ENCODE results near the gene ANK3. TPM values are rescaled to one million over a fixed set of nuclear protein-coding genes. Genes with fewer than 3 reads are reported as not detected.

The ANK3 gene
- total RNA-seq, 1 experiment from 2014 or later: 15.3 TPM

DNA sequence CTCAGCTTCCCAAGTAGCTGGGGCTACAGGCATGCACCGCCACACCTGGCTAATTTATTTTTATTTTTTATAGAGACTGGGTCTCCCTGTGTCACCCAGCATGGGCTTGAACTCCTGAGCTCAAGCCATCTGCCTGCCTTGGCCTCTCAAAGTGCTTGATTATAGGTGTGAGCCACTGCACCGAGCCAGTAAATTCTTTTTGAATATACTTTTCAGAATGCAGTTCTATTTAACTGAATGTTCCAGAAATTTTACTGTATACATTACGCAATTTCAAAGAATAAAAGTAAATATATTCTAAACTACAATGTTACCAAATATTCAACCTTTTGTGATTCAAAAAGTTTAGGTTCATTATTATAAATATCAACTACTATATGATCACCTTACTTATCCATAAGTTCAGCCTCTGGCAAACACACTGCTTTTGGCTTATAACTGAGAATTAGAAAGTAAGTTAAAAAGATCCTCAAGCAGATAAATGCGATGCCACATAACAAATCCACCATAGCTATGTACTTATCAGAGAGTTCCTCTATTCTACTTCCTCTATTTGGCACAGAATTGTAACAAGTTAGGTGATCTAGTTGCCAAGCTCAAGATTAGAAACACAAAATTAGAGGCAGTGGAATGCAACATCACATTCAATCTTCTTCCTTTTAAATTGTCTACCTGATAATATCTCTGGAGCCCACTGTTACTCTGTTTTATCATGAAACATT is 118.2 kb downstream of the ANK3 start:
- POLR2A ChIA-PET: no interaction called here
- Histone ChIP-seq H3K9ac (ENCODE audit: low read length) (no peak overlapping the region), H3K9me3 (ENCODE audit: control insufficient read depth in 1 of 2, insufficient read depth in 1 of 2, low read depth in 1 of 2, low read length in 2 of 2) (no peaks in the 10 kb centered on the region), H3K9me2 (ENCODE audit: insufficient read depth) (no peaks in the 10 kb centered on the region), H3K4me1 (ENCODE audit: control insufficient read depth in 1 of 2, insufficient read depth in 2 of 2, low read length in 2 of 2) (no peaks in the 10 kb centered on the region), H2AFZ (ENCODE audit: low read depth, low read length, poor library complexity, severe bottlenecking) (no peak overlapping the region), H3K27ac (ENCODE audit: low read depth, low read length) (no peak overlapping the region), H3K36me3 (ENCODE audit: control insufficient read depth in 1 of 2, insufficient read depth in 2 of 2, low read length in 2 of 2) (no peaks in the 10 kb centered on the region), H4K20me1 (ENCODE audit: insufficient read depth) (no peaks in the 10 kb centered on the region), H3K27me3 (ENCODE audit: insufficient read depth, low read length) (no peaks in the 10 kb centered on the region), H3K79me2 (ENCODE audit: insufficient read depth, low read length) (no peaks in the 10 kb centered on the region), H3K4me3 (replicated peaks in 1 of 2; ENCODE audit: low read depth in 1 of 2, low read length in 2 of 2) (no peak overlapping the region), H3K4me2 (ENCODE audit: low read length) (no peak overlapping the region)
- no peak for ATAC-seq
- intact Hi-C loops (cut with micrococcal nuclease): no loop called here
- RAD21 ChIA-PET (ENCODE audit: low non-redundant PET in 1 of 2, low total read pairs in 2 of 2, uncharacterized antibody in 2 of 2, unreplicated experiment in 2 of 2): no interaction called here
- CTCF ChIA-PET: no interaction called here
- BruUV-seq (replicated peaks): no TSS peak
- no peak for TF ChIP-seq ZNF274 (IDR thresholded peaks at IDR 0.05; ENCODE audit: low read depth, low read length)
- TF ChIP-seq SIN3A (IDR thresholded peaks at IDR 0.05; ENCODE audit: low read depth): no peak
- TF ChIP-seq RAD21 (IDR thresholded peaks at IDR 0.05; ENCODE audit: low read depth): no peak
- no peak for TF ChIP-seq FOSL1 (IDR thresholded peaks at IDR 0.05; ENCODE audit: low read depth)
- no peak for TF ChIP-seq EGR1 (IDR thresholded peaks at IDR 0.05; ENCODE audit: low read depth)
- no peak for TF ChIP-seq ZBTB33 (IDR thresholded peaks at IDR 0.05; ENCODE audit: extremely low read depth, insufficient replicate concordance, low read length)
- no peak for TF ChIP-seq SP1 (IDR thresholded peaks at IDR 0.05; ENCODE audit: low read depth)
- TF ChIP-seq CBX3 (IDR thresholded peaks at IDR 0.05; ENCODE audit: low read depth): no peak
- TF ChIP-seq SRF (IDR thresholded peaks at IDR 0.05; ENCODE audit: low read depth): no peak
- no peak for DNase-seq (ENCODE audit: low read depth, low spot score)
